GM18867 (cell line): Measurements from ENCODE around the gene MAGEE1.
A peak's percentile ranks its signal among the peaks of the same experiment; 100 is the strongest.

ENCODE experiments used
- ATAC-seq: cut with Tn5 transposase; IDR thresholded peaks from one replicate; pipeline ENCODE4 v1.9.1; 2021; ENCODE audit warnings: mild to moderate bottlenecking, moderate library complexity; ENCODE audit not compliant: unreplicated experiment

Gene MAGEE1, protein sequence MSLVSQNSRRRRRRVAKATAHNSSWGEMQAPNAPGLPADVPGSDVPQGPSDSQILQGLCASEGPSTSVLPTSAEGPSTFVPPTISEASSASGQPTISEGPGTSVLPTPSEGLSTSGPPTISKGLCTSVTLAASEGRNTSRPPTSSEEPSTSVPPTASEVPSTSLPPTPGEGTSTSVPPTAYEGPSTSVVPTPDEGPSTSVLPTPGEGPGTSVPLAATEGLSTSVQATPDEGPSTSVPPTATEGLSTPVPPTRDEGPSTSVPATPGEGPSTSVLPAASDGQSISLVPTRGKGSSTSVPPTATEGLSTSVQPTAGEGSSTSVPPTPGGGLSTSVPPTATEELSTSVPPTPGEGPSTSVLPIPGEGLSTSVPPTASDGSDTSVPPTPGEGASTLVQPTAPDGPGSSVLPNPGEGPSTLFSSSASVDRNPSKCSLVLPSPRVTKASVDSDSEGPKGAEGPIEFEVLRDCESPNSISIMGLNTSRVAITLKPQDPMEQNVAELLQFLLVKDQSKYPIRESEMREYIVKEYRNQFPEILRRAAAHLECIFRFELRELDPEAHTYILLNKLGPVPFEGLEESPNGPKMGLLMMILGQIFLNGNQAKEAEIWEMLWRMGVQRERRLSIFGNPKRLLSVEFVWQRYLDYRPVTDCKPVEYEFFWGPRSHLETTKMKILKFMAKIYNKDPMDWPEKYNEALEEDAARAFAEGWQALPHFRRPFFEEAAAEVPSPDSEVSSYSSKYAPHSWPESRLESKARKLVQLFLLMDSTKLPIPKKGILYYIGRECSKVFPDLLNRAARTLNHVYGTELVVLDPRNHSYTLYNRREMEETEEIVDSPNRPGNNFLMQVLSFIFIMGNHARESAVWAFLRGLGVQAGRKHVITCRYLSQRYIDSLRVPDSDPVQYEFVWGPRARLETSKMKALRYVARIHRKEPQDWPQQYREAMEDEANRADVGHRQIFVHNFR

DNA sequence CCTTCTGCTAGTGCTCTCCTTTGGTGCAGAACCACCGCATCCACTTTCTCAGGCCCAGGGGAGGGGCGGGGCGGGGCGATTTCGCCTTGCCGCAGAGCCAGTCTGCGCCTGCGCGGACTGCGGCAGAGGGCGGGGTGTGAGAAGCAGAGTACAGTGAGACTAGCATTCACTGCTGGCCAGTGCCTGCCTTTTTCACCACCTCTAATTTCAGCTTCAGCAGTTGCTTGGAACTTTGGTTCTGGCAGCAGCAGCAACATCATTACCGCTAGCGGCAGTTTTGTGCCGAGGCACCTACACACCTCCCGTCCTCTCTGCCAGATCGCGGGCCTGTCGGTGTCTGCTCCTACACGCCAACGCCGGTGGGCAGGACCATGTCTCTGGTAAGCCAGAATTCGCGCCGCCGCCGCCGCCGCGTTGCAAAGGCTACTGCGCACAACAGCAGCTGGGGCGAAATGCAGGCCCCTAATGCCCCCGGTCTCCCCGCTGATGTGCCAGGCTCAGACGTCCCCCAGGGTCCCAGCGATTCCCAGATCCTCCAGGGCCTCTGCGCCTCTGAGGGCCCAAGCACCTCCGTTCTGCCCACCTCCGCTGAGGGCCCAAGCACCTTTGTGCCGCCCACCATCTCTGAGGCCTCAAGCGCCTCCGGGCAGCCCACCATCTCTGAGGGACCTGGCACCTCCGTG, at the start of gene MAGEE1:
Gene MAGEE1, plus strand, starts transcription at position 151 of the 683 bp plus-strand sequence. Its CDS starts 221 bp downstream, at position 372.
- peak; percentile 94 for ATAC-seq

DNA sequence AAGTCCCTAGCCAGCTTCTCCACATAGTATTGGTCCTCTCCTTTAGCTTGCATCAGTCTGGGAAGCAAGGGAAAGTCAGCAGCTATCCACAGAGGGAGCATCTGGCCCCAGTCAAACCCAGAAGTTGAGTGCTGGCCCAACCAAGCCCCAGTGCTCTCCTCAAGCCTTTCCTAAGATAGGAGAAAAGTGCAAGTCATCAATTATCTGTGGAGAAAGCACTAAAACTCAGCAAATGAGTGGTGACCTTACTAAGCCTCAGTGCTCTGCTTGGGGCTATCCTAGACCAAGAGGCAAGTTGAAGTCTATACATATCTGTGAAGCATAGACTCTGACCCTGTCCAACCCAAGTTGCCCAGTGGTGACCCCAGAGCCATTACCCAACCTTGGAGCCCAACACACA, 28.5 kb upstream of the MAGEE1 start:
- ATAC-seq, result no peak

DNA sequence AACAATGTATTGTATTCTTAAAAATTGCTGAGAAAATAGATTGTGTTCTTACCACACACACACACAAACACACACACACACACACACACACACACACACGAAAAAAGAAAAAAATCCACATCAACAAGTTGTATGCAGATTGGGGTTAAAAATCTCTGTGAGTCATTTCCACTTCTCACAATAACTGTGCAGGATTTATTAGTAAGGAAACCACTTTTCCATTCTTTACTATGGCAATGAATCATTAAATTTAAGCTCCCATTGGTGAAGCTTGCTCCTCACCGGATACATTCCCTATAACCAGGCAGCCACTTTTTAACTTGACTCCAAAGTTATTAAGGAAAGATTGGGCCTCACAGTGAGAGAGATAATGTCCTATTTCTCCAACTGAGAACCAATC, 19.7 kb upstream of the MAGEE1 start:
- no peak for ATAC-seq

DNA sequence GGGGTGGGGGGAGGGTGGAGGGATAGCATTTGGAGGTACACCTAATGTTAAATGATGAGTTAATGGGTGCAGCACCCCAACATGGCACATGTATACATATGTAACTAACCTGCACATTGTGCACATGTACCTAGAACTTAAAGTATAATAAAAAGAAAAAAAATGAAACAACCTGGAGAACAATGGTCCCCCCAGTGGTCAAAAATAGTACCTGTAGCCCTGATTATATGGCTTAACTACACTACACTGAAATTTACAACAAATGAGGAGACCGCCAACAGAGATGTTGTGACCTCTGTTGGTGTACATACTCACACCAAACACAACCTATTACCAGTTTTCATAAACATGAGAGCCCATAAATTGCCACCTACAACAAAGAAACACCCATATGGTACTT, 7.3 kb upstream of the MAGEE1 start:
- no peak for ATAC-seq

DNA sequence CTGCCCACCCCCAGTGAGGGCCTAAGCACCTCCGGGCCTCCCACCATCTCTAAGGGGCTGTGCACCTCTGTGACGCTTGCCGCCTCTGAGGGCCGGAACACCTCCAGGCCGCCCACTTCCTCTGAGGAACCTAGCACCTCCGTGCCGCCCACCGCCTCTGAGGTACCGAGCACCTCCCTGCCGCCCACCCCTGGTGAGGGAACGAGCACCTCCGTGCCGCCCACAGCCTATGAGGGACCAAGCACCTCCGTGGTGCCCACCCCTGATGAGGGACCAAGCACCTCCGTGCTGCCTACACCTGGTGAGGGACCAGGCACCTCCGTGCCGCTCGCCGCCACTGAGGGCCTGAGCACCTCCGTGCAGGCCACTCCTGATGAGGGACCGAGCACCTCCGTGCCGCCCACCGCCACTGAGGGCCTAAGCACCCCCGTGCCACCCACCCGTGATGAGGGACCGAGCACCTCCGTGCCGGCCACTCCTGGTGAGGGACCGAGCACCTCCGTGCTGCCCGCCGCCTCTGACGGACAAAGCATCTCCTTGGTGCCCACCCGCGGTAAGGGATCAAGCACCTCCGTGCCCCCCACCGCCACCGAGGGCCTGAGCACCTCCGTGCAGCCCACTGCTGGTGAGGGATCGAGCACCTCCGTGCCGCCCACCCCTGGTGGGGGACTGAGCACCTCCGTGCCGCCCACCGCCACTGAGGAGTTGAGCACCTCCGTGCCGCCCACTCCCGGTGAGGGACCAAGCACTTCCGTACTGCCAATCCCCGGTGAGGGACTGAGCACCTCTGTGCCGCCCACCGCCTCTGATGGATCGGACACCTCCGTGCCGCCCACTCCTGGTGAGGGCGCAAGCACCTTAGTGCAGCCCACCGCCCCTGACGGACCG, 977 bp downstream of the MAGEE1 start:
- peak; percentile 41 for ATAC-seq

DNA sequence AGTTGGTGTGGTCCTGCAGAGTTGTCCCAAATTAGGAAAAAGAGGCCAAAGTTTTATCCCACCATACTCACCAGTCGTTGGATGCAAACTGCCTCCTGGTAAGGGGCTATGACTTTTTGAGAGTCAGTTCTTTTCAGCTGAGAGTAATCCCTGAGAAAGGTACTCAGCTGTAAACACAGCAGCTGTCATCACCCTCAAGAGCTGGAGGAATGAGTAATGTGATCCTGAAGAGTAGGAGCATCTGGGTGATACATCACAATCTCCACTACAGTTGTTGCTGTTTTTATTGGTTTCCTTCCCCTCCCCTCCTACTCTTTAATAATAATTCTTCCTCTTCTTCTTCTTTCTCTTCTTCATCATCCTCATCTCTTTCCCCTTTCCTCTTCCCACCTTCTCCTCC, 5.7 kb downstream of the MAGEE1 start:
- no peak for ATAC-seq

DNA sequence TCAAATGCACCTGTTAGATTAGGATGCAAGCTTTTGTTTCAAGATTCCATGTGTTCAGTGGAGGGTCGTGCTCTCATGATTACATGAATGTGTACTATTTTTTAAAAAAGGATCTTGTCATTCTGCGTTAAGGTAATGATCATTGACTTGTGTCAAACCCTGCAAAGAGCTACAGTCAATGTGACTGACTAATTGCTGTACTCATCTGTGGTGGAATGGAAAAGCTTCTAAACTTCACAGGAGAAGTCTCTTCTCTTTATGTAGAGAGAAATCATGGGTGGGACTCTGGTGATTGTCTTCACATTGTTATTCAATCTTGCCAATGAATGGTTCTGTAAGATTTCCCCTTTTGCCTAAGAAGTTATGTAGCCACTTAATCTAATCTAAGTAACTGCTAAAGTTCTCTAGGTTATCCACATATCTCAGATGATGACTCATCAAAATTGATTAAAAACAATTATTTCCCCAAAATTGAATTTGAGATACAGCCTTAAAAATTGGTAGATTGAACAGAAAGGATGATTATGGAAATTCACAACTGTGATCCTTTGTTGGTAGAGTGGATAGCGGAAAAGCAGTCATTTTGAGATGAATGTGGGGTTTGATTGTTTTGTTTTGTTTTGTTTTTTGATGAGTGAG, 6.7 kb downstream of the MAGEE1 start:
- no peak for ATAC-seq

DNA sequence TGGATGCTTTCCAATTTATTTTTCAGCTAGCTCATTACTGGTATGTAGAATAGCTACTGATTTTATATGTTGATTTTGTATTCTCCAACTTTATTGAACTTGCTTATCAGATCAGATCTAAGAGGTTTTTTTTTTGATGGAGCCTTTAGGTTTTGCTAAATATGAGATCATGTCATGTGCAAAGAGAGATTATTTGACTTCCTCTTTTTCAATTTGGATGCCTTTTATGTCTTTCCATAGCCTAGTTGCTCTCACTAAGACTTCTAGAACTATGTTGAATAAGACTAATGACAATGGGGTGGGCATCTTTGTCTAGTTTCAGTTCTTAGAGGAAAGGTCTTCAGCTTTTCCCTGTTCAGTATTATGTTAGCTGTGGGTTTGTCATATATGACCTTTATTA, 11.7 kb downstream of the MAGEE1 start:
- no peak for ATAC-seq

DNA sequence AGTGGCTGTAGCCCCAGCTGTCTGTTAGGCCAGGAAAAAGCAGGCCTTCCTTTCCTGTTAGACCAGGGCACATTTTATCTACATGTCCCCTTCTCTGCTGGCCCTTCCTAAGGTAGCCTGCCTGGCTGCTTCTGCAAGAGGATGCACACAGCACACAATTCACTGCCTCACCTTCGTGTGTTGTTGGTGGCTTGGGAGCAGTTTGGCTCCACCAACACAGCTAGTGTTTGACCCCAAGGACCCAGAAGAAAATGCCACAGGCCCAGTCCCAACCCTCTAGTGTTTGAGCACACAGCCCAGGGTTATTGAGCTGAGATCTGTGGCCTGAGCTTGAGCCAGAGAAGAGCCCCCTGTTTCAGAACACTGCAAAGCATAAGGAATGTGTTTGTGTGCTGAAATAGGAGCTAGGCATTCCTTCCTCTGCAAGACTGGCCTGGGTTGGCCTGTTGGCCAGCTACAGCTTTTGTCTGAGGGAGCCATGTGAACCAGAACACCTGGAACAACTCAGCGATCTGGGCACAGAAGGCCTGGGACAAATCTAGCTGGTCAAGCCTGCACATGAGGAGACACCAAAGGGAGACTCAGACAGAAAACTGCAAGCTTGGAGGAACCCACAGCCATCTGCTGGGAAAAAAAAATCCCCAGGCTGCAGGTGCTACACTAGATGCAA, 26.4 kb downstream of the MAGEE1 start:
- no peak for ATAC-seq

DNA sequence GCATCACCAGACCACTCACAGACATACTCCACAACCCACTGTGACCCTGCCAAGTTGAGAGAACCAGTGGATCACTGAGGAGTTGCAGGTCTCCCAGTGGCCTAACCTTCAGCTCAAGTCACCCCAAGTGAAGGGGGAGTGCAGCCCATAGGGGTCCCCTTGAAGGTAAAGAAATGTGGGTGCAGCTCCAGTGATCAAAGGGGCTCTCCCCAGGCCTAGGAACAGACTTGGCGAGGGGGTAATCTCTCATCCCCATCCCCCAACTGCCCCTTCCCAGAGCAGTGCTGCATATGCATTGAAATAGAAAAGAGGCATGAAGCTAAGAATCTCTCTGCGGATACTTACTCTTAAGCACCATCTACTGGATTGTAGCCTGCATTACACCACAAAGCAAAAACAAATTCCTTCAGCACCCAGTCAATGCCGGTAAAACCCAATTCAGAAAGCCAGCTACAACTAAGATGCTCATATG, 27.0 kb downstream of the MAGEE1 start:
- ATAC-seq, result peak; percentile 91

DNA sequence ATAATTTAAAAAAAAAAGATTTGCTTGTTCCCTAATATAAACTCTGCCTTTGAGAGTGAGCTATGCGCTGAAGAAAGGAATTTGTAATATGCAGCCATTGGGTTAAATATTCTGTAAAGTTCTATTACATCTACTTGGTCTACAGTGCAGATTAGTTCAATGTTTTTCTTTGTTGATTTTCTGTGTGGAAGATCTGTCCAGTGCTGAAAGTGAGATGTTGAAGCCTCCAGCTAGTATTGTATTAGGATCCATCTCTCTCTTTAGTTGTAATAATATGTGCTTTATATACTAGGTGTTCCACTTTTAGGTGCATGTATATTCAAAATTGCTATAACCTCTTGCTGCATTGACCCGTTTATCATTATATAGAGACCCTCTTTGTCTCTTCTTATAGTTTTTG, 49.8 kb downstream of the MAGEE1 start:
- ATAC-seq, result no peak
